GM19324 (cell line): ENCODE results near the gene ZNF287.
A peak's percentile ranks its signal among the peaks of the same experiment; 100 is the strongest.
"Not testable (repeated sequence)": the region's sequence is repeated elsewhere in the genome, so short reads cannot be mapped to it uniquely, and the experiment has no call there.

Experiments used
- ATAC-seq: cut with Tn5 transposase; IDR thresholded peaks from one replicate; pipeline ENCODE4 v1.9.1; 2021; ENCODE audit warnings: mild to moderate bottlenecking, moderate library complexity; ENCODE audit not compliant: unreplicated experiment, low FRiP score

Gene ZNF287

GRCh38 chr17:16568541-16569357 lies at the start of gene ZNF287:
ZNF287 (minus strand) TSS chr17:16569204; CDS start chr17:16567731, 1,473 bp downstream.
- ATAC-seq: peak; percentile 96

DNA sequence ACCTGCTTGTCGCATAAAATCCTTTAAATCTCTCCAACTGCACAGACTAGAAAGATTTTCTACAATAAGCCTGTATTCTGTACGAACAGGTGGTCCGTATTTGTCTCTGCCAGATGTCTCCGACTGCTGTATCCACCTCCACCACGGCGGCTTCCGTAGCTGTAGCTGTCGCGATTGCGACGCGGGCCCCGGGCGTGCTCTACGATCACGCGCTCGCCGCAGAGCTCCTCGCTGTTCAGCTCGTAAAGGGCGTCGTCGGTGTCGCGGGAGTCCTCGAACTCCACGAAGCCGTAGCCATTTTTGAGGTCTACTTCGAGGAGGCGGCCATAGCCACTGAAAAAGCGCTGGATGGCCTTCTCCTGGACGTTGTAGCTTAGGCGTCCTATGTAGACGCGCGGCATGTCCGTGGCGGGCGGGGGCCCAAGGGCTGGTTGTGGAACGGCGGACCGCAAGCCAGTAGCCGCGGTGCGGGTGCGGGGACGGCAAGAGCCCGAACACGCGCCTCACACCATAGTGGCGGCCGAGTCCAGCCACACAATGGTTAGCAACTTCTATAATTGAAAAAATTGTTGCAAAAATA lies 48.6 kb upstream of the ZNF287 start:
- no peak for ATAC-seq

DNA sequence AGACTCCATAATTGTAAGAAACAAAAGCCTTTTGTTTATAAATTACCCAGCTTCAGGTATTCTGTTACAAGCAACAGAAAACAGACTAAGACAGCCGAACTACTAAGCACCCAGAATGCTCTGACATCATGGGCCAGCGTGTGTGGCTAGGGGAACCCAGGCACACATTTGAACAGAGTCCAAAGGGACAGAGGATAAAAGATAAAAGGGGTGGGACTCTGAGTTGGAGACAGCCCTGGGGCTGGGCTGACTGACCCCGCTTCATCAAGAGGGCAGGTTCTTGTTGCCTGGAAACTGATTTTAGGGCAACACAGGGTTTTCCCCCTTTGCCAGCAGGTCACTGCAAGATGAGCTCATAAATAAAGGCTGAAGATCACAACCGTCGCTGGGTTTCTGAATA lies 30.5 kb upstream of the ZNF287 start:
- ATAC-seq: no peak

DNA sequence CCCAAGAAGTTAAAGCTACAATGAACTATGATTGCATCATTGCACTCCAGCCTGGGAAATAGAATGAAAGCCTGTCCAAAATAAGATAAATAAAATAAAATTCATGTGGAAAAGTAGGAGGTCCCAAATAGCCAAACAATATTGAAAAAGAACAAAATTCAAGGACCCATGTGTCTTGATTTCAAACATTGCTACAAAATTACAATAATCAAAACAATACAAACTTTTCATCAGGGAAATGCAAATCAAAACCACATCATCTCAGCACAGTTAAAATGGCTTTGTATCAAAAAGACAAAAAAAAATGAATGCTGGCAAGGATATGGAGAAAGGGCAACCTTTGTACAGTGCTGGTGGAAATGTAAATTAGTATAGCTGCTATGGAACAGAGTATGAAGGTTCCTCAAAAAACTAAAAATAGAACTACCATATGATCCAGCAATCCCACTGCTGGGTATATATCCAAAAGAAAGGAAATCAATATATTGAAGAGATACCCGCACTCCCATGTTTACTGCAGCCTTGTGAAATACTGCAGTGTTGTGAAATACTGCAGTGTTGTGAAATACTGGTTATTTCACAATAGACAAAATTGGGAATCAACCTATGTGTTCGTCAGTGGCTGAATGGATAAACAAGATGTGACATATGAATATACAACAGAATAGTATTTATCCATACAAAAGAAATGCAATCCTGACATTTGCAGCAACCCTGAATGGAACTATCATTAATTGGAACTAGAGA lies 24.5 kb upstream of the ZNF287 start:
- ATAC-seq: no peak

GRCh38 chr17:16589097-16589969 lies 20.3 kb upstream of the ZNF287 start:
- ATAC-seq: no peak

GRCh38 chr17:16585796-16586195 lies 16.8 kb upstream of the ZNF287 start:
- ATAC-seq: no peak

- no peak for ATAC-seq
Observed at GRCh38 chr17:16584273-16584995, 15.4 kb upstream of the ZNF287 start.

GRCh38 chr17:16583781-16584180 lies 14.8 kb upstream of the ZNF287 start:
- no peak for ATAC-seq

DNA sequence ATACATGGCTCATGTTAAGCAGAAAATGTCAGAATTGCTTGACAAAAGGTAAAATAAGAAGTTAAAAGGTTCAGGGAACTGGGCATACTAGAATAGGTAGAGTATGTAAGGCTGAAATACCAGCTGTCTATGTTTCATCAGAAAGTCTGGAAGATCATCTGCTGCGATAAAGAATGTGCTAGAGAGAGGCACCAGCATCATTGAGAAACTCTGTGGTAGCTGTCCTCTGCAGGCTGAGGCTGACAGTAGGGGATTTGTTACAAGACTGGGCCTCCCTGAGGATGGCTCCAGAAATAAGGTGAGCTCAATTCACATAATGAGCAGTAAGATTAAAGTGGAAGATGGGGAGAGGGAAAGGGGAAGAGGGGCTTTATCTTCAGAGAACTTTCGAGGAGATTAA lies 4.5 kb upstream of the ZNF287 start:
- no peak for ATAC-seq

GRCh38 chr17:16569358-16569712 lies 331 bp upstream of the ZNF287 start:
- peak; percentile 22 for ATAC-seq

- ATAC-seq: no peak
Observed at GRCh38 chr17:16552637-16553045, 16.4 kb downstream of the ZNF287 start.

DNA sequence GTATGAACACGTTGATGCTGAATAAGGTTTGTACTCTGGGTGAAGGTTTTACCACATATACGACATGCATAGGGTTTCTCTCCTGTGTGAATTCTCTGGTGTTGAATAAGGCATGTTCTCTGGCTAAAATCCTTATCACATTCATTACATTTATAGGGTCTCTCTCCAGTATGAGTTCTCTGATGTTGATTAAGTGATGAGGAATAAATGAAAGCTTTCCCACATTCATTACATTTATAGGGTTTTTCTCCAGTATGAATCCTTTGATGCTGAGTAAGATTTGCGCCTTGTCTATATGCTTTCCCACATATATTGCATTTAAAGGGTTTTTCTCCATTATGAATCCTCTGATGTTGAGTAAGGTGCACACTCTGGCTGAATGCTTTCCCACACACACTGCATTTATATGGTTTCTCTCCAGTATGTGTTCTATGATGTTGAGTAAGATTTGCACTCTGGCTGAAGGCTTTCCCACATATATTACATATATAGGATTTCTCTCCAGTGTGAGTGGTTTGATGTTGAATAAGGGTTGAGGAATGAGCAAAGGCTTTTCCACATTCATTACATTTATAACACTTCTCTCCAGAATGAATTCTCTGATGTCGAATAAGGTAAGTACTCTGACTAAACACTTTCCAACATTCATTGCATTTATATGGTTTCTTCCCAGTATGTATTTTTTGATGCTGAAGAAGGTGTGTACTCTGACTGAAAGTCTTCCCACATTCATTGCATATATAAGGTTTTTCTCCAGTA lies 16.9 kb downstream of the ZNF287 start:
- no peak for ATAC-seq

GRCh38 chr17:16537130-16537458 lies 31.9 kb downstream of the ZNF287 start:
- no peak for ATAC-seq

DNA sequence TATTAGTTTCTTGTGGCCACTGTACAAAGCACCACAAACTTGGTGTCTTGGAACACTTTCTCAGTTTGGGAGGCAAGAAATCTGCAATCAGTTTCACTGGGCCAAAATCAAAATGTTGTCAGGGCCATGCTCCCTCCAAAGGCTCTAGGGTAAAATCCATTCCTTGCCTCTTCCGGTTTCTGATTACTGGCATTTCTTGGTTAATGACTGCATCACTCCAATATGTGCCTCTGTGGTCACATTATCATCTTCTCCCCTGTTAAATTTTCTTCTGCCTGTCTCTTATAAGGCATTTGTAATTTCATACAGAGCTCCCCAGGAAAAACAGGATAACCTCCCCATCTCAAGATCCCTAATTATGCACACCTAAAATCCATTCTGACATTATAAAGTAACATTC lies 34.8 kb downstream of the ZNF287 start:
- no peak for ATAC-seq

GRCh38 chr17:16529906-16530305 lies 39.1 kb downstream of the ZNF287 start:
- ATAC-seq: no peak

- no peak for ATAC-seq
Observed at GRCh38 chr17:16527298-16527697, 41.7 kb downstream of the ZNF287 start.

- ATAC-seq: not testable (repeated sequence)
Observed at GRCh38 chr17:16525556-16525955, 43.4 kb downstream of the ZNF287 start.

- ATAC-seq: no peak
Observed at GRCh38 chr17:16521070-16521727, 47.8 kb downstream of the ZNF287 start.

DNA sequence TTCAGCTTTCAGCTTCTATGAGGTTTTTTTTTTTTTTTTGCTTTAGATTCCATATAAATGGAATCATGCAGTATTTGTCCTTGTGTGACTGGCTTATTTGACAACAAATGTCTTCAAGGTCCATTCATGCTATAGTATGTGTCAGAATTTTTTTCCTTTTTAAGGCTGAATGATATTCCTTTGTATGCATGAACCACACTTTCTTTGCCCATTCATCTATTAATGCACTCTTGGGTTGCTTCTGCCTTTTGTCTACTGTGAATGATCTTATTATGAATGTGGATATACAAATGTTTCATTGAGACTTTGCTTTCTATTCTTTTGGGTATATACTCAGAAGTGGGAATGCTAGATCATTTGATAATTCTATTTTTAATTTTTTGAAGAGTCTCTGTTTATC lies 50.0 kb downstream of the ZNF287 start:
- ATAC-seq: no peak
